NCI-H1417 treated with DMSO at 0.1 percent for 48 hours (cell line): Measurements from ENCODE around the gene IP6K1.
"Not testable (repeated sequence)": the region's sequence is repeated elsewhere in the genome, so short reads cannot be mapped to it uniquely, and the experiment has no call there.

Source experiments
- DNase-seq: peaks from one replicate; lab custom pipeline; 2025; lab: John Stamatoyannopoulos, UW

Gene IP6K1

DNA sequence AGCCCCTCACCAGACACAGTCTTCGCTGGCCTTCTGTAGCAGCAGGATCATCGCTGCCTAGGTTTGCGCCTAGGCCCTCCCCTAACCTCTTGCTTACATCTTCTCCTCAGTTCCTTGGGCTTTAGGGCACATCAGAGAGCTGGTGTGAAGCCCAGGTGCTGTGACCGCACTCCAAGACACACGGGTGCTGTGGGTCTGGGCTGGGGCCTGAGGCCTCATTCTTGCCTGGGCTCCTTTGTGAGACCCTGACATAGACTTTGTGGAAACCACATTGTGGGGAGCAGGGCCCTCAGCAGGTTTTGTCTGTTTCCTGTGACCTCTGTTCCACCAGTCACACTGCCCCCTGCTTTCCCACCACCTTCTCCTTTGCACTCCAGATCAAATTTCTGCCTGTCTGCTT lies 74.9 kb downstream of the IP6K1 start:
- no peak for DNase-seq

DNA sequence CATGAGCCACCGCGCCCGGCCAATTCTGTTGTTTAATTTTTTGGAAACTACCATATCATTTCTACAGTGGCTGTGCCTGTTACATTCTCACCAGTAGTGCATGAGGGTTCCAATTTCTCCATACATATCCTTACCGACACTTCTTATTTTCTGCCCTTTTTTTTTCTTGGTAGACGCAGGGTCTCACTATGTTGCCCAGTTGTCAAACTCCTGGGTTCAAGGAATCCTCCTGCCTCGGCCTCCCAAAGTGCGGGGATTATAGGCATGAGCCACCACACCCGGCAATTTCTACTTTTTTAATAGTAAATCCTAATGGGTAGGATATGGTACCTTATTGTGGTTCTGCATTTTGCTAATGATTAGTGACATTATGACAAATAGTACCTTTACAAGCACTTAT lies 76.5 kb downstream of the IP6K1 start:
- DNase-seq: no peak

DNA sequence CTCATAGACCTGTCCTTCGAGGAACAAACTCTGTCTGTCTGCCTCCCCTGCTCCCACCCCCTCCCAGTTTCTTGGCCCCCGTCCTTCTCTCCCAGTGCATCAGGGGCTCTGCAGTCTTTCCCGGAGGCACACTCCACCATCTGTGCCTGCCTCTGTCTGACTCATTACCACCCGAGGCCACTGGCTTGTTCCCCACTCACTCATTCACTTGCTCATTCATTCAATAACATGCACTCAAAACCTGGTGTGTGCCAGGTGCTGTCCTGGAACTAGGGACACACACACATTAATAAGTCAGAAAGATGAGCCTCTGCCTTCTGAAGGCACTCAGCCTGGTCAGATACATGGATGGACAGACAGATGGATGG lies 79.2 kb downstream of the IP6K1 start:
- DNase-seq: no peak

DNA sequence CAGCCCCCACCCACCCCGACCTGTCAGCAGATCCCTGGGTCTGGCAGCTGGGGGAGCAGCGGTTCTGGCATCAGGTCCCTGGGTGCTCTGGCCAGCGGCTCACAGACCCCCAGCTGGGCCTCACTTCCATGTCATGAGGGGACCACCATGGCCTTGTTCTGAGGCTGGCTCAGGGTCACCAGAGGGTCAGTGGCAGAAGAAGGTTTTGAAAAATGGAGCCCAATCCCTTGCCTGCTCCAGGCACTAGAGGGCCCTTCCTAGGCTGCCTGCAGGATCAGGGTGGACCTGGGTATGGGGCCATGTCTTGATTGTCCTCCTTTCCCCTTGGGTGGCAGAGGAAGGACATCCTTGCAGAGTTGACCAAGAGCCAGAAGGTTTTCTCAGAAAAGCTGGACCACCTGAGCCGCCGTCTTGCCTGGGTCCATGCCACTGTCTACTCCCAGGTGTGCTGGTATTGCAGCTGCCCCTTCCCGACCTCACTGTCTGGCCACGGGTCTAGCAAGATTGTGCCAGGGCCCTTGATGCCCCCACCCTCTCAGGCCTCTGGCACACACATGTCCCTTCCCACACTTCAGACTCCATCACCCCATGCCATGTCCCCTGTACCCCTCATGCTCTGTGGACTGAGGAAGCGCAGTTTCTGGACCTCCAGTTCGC lies 79.8 kb downstream of the IP6K1 start:
- DNase-seq: no peak

DNA sequence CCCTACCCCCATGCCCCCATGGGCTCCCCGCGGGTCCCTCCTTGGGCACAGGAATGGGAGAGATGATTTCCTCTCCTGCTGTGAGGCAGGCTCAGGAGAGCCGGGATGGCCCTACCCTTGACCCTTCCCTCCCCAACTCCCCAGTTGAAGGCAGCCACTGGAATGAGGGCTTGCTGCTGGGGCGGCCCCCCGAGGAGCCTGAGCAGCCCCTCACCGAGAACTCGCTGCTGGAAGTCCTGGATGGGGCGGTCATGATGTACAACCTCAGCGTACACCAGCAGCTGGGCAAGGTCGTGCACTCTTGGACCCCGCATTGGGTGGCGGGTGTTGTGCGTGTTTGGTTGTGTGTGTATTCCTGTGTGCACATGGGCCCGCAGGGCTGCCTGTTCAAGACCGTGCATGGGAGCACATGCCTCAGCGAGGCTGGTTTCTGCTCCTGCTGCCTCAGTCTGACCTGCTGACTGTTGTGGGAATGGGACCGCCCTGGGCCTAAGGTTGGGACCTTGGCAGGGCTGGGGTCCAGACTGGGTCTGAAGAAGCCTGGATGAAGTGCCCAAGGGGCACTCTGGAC lies 80.9 kb downstream of the IP6K1 start:
- DNase-seq: no peak

DNA sequence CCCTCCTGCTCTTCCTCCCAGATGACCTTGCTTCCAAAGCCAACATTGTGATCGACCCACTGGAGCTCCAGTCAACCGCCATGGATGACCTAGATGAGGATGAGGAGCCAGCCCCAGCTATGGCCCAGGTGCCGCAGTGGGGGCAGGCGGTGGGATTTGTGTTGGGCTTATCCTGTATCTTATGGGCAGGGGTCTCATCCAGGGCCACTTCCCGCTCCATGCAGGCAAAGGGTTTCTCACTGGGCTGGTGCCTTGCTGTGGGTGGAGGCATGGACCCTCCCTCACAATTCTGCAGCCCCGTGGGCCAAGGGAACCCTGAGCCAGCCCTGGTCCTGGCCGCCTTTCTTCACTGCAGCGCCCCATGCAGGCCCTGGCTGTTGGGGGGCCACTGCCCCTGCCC lies 81.7 kb downstream of the IP6K1 start:
- no peak for DNase-seq

DNA sequence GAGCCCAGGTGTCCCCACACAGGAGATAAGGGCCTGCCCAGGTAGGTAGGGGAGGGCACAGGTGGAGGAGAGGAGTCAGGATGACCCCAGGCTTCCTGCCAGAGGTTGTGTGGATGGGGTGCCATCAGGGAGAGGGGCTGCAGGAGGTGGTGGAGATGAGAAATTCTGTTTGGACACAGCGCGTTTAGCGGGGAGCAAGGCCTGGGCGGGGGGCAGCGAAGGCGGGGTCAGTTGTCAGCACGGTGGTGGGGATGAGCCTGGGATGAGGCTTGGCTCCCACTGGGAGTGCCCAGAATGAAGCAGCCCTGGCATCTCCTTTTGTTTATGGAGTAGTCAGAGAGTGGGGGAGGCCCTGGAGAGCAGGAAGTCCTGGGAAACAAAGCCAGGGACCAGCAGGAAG lies 82.4 kb downstream of the IP6K1 start:
- no peak for DNase-seq

DNA sequence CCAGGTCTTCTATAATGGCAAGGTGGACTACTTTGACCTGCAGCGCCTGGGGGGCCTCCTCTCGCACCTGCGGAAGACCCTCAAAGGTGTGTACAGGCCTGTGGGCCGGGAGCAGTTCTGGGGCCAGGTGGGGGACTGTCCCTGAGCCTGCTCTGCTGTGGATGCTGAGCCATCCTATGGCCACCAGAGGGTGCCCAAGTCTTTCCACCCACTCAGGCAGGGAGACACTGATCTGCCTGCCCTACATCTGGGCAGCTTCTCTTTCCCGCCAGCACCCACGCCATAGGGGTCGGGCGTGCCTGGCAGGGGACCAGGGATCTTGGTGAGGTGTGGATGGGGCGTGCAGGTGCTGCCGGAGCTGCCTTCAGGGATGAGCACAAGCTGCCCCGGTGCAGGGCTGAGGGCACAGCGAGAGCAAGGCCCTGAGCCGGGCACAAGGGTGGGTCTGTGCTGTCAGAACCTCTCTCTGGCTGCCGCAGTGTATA lies 82.9 kb downstream of the IP6K1 start:
- DNase-seq: no peak

DNA sequence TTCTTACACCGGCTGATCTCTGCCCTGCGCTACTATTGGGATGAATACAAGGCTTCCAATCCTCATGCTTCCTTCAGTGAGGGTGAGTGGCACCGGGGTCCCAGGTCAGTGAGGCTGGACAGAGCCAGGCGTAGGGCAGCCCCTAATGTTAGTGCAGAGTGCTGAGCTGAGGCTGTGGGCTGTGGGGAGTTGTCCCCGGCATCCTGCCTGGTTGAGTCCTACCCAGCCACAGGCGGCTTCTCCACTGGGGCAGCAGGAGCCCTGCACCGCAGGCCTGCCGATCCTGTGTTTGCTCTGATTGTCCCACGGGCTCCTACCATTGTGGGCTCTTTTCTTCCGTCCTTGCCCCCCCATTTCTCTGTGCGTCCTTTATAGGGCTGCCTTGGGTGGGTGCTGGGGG lies 83.7 kb downstream of the IP6K1 start:
- DNase-seq: no peak

DNA sequence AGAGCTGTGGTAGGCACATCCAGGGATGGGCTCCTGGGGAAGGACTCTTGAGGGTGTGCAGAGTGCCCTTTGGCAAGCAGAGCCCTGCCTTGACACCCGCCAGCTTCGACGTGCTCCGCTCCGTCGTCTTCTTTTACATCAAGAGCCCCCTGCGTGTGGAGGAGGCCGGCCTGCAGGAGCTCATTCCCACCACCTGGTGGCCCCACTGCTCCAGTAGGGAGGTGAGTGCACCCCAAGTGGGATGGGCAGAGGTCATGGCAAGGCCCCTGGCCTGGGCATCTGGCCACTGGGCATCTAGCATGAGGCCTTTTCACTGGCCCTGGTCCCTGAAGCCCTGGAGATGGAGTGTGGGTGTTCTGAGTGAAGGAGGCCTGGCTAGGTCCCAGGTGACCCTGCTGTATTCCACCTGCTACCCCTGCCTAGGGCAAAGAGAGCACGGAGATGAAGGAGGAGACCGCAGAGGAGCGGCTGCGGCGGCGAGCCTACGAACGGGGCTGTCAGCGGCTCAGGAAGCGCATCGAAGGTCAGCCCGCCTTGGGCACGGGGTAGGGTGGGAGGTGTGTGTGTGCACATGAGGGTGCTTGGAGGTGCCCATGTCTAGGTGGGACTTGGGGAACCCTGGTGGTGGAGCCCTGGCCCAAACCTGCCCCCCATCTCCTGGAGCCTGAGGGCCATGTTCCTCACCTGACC lies 84.8 kb downstream of the IP6K1 start:
- DNase-seq: no peak

DNA sequence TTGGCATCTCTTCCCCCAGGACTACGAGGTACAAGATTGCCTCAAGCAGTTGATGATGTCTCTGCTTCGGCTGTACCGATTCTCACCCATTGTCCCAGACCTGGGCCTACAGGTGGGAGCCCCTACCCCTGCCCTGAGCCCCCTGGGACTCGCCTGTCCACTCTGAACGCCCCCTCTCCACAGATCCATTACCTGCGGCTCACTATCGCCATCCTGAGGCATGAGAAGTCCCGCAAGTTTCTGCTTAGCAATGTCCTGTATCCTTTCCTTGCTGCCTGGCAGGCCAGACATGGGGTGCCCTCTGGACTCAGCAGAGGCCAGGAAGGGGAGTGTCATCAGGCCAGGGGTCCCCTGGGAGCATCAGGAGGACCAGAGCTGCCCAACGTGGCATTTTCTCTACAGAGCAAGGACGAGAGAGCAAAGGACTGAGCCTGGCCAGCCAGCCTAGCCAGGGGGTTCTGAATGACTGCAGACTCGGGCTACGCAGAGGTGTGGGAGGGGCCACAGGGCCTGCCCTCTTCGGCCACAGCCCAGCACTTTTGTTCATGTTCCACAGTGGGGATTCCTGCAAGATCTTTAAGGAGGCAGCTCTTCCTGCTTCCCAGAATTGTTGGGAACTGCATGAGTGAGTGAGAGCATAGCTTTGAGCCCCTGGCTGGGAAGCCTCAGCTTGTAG lies 85.8 kb downstream of the IP6K1 start:
- no peak for DNase-seq

DNA sequence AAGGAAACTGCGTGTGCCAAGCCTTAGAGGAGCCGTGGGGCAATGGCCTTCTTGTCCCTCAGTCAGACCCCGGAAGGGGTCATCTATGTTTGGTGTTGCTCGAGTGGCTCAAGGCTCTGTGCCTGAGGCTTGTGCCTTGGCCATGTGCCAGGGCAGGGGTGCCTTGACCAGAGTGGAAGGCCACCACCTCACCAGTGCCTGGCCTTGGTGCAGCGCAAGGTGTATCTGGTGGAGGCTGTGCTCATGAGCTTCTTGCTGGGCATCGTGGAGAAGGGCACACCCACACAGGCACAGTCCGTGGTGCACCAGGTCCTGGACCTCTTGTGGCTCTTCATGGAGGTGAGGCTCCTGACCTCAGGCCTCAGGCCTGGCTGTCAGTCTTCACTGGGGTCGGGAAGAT lies 86.3 kb downstream of the IP6K1 start:
- no peak for DNase-seq

DNA sequence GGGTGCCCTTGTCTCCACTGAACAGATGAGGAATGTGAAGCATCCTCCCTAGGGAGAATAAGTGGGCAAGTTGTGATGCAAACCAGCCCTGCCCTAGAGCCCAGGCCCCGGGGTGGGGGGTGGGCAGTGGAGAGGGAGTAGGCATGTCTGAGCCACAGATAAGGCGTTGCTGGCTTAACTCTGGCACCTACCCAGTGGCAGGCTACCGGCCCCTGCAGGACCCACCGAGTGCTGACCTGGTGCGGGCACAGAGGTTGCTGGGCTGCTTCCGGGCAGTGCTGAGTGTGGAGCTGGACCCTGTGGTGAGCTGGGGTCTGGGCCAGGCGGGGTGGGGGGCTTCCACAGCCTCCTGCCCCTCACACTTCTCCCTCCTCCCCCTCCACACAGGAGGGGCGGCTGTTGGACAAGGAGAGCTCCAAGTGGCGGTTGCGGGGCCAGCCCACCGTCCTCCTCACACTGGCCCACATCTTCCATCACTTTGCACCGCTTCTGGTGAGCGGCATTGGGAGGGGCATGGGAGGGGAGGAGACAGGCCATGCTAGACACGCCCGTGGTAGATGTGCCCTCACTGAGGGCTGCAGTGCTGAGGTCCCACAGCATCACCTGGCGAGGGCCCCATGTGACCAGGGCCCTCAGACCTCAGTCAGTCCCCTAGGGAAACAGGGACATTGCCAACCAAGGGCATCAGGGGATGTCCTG lies 86.9 kb downstream of the IP6K1 start:
- DNase-seq: no peak

DNA sequence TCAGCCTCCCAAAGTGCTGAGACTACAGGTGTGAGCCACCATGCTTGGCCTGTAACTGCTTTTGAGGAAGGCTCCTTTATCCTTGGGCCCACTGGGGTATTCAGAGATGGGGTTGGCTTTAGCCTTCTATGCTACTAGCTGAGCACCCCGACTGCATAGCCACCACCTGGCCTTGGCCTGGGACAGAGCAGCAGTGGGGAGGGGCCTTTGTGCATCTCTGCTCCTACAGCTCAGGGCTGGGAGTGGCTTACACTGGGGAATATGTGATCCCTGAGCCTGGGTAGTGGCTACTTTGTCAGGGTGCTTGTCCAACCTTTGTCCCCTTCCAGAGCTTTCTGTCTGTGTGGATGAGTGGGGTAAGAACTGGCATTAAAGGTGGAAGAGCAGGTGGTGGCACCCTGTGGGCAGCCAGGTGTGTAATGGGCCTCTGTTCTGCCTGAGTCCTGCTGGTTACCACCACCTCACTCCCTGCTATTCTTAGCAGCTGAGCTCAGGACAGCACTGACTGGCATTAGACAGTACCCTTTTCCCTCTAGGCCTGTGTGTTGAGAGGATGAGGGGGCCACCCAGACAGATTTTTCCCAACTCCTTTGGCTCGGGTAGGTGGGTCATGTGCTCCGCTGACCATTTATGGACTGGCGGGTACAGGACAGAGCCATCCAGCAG lies 90.9 kb downstream of the IP6K1 start:
- not testable (repeated sequence) for DNase-seq

DNA sequence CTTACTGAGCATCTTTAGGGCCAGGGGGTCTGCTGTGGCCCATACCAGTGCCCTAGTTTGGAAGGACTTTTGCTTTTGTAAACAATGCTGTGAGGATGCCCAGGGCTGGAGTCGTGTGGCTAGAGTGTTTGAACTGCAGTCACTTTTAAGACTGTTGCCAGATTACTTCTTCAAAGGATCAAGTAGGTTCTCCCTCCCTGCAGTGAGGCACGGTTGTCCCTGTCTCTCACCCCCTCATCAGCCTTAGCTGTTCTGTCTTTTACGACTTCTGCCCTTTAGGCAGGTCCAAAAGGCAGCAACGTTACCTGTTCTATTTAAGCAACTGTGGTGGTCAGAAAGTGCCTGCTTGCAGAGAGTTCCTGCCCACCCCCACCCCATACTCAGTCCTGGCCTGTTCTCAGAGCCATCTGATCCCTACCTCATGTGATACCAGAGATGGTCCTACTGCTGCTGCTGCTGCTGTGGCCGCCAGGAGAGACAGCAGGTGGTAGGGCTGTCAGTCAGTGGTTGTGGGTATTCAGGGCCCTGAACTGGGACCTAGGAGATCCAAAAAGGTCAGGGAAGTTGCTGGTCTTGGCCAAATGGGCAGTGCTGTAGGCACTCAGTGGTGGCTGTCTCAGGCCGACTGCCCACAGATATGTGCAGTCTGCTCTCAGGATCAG lies 91.8 kb downstream of the IP6K1 start:
- not testable (repeated sequence) for DNase-seq

DNA sequence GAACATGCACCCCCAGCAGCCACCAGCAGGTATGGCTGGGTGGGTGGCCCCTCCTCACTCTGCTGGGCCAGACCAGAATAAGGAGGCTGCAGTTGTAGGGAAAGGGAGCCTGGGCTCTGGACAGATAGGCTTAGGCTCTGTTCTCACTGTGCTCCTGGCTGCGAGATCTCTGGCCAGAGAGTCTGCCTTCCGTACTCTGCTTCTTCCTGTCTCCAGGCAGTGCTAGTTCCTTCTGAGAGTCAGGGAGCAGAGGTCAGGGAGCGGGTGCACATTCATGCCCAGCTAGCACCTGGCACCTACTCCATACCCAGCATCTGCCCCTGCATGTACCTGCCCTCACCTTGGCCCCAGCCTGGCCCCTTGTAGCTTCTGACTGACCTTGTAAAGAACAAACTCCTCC lies 94.9 kb downstream of the IP6K1 start:
- DNase-seq: not testable (repeated sequence)

DNA sequence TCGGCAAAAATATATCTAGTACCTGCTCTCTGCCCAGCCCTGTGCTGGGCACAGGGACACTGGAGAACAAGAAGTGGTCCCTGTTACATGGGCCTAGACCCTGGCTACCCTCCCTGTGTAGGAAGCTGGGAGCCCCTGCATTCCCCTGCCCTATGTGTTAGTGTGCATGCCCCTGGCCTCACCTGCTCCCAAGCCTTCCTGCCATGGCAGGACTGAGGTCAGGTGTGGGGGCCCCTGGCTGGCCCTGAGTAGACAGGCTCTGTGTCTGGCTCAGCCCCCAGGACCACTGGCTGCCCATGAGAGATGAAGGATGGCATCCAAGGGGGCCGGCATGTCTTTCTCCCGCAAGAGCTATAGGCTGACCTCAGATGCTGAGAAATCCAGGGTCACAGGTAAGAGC lies 95.5 kb downstream of the IP6K1 start:
- DNase-seq: not testable (repeated sequence)

DNA sequence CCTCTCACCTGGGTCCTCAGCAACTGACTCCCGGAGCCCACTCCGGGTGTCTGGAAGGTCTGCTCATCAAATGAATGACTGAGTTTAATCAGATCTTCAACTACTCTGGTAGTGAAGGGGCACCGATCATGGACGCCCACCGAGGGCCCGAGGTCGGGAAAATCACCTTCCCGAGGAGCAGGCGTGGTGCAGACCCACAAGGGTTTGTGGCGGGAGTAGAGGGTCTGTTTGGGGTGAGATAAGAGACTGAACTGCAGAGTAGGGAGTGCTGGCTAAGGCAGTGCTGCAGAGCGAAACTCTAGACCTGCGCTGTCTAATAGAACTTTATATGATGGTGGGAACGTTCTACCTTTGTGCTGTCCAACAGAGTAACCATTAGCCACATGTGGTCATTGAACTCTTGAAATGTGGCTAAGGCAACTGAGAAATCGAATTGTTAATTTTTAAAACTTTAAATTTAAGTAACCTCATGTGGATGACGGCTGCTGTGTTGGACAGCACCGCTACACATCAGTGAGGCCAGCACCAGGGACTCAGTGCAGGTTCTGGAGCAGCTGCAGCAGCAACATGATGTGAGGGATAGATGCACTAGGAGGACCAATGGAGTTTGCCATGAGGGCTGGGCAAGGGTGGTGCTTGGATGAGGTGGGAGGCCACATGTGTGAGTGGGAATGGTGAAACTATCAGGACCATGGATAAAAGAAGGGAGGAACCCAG lies 96.3 kb downstream of the IP6K1 start:
- not testable (repeated sequence) for DNase-seq

DNA sequence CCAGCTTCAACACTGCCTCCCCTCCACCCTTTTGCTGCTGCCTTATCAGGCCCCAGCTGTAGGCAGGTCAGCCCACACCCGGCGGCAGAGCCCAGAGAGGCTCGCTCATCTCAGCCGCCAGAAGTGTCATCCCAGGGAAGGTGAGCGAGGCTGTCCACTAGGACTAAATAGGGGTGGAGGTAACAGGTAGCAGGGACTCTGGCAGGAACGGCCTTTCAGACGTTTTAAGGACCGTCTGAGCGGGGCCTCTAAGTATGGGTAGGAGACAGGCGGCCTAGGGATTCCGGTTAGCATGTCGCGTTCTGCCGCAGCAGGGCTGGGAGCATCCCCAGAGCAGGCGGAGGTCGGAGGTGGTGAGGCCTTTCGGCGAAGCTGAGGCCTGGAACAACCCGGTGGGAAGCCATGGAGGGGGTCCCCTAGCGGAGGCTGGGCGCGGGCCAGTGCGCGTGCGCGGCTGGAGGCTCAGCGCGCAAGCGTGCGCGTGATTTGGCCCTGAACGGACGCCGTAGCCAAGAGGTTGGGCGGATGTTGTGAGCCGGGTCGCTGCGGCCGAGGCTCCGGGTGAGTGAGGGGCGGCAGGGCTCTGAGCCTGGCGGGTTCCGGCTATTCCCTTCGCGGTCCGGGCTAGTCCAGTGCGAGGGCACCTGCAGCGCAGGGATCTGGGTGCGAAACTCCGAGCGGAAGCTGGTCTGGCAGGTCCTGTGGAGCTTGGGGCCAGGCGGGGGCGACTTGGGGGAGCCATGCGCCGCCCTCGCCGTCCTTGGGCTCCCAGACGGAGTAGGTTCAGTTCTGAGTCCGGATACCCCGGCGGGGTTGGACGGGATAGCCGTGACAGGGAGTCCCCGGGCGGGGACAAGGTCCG lies 97.1 kb downstream of the IP6K1 start, which contains the start of the genes MST1 and RNF123:
Gene MST1 (minus strand): TSS at position 429 of the 862 bp plus-strand sequence. CDS start 783 bp downstream, outside the sequence.
Gene RNF123 (plus strand): TSS at position 512 of the 862 bp plus-strand sequence. CDS start 1,609 bp downstream, outside the sequence.
- no peak for DNase-seq
